Renal cortex interstitium (tissue), 11 donors: Measurements from ENCODE around the gene MIB1. TPM values are rescaled to one million over a fixed set of nuclear protein-coding genes. Genes with fewer than 3 reads are reported as not detected.
"Not testable (repeated sequence)": the region's sequence is repeated elsewhere in the genome, so short reads cannot be mapped to it uniquely, and the experiment has no call there.

Experiments
- DNase-seq, 11 donors: peaks; one replicate each; pipeline ENCODE4 v3.0.0-alpha.2; 2013; ENCODE audit warnings: low read depth in 9 of 11, low spot score in 4 of 11; ENCODE audit errors: extremely low read depth in 1 of 11
- polyA plus RNA-seq, 3 donors: library from polyadenylated mRNA; unstranded; fragments of 120-200 nt; gene quantifications; one replicate each; pipeline ENCODE4 v1.2.1, GENCODE V29; 2013; ENCODE audit not compliant: insufficient read length in 3 of 3

Gene MIB1
- polyA plus RNA-seq, 3 donors, result 59.4 to 74.5 (median 68.9) TPM

GRCh38 chr18:21796089-21796488, 55.5 kb downstream of the MIB1 start:
- DNase-seq, result not testable (repeated sequence)

- DNase-seq, result no peak
These were observed 57.5 kb downstream of the MIB1 start for GRCh38 chr18:21798126-21798525.

- no peak for DNase-seq
These were observed 59.1 kb downstream of the MIB1 start for GRCh38 chr18:21799721-21800120.

GRCh38 chr18:21803495-21803894, 62.9 kb downstream of the MIB1 start:
- DNase-seq, result no peak

GRCh38 chr18:21805771-21806366, 65.3 kb downstream of the MIB1 start:
- no peak for DNase-seq

GRCh38 chr18:21808185-21808584, 67.6 kb downstream of the MIB1 start:
- no peak for DNase-seq

- no peak for DNase-seq
These were observed 69.1 kb downstream of the MIB1 start for GRCh38 chr18:21809725-21810124.

- DNase-seq, result no peak
These were observed 74.5 kb downstream of the MIB1 start for GRCh38 chr18:21815101-21815500.

GRCh38 chr18:21820033-21820810, 79.6 kb downstream of the MIB1 start:
- DNase-seq, result no peak

- no peak for DNase-seq
These were observed 80.2 kb downstream of the MIB1 start for GRCh38 chr18:21820811-21821143.

- no peak for DNase-seq
These were observed 83.3 kb downstream of the MIB1 start for GRCh38 chr18:21823848-21824247.

GRCh38 chr18:21826196-21826595, 85.6 kb downstream of the MIB1 start:
- DNase-seq, result no peak

- no peak for DNase-seq
These were observed 86.2 kb downstream of the MIB1 start for GRCh38 chr18:21826641-21827302.

- no peak for DNase-seq
These were observed 89.9 kb downstream of the MIB1 start for GRCh38 chr18:21830532-21830931.

- peak in 3 of 11 donors; percentile 10 to 24 (median 22) for DNase-seq
These were observed 90.8 kb downstream of the MIB1 start for GRCh38 chr18:21831413-21831831.

- no peak for DNase-seq
These were observed 93.2 kb downstream of the MIB1 start for GRCh38 chr18:21833604-21834298.

- DNase-seq, result no peak
These were observed 93.7 kb downstream of the MIB1 start for GRCh38 chr18:21834299-21834660.

GRCh38 chr18:21841570-21841969, 101.0 kb downstream of the MIB1 start:
- no peak for DNase-seq

GRCh38 chr18:21843341-21843740, 102.7 kb downstream of the MIB1 start:
- no peak for DNase-seq
